Dermis microvascular lymphatic vessel endothelial cell (primary cell): ENCODE data around the gene GEN1. TPM values are rescaled to one million over a fixed set of nuclear protein-coding genes. Genes with fewer than 3 reads are reported as not detected.
"Not testable (repeated sequence)": the region's sequence is repeated elsewhere in the genome, so short reads cannot be mapped to it uniquely, and the experiment has no call there.

Experiments
- DNase-seq, 2 donors: peaks; one replicate each; pipeline versions ENCODE4 v3.0.0 to v3.0.0-alpha.2; 2010; ENCODE audit warnings: low read depth in 2 of 2
- total RNA-seq: library from RNA; depleted of rRNA; stranded (reverse); fragments of >200 nt; gene quantifications from 2 replicates; pipeline ENCODE4 v1.2.1, GENCODE V29; 2014

GEN1 gene
- total RNA-seq, 1 donor from 2014 or later, result 5.6 TPM

DNA sequence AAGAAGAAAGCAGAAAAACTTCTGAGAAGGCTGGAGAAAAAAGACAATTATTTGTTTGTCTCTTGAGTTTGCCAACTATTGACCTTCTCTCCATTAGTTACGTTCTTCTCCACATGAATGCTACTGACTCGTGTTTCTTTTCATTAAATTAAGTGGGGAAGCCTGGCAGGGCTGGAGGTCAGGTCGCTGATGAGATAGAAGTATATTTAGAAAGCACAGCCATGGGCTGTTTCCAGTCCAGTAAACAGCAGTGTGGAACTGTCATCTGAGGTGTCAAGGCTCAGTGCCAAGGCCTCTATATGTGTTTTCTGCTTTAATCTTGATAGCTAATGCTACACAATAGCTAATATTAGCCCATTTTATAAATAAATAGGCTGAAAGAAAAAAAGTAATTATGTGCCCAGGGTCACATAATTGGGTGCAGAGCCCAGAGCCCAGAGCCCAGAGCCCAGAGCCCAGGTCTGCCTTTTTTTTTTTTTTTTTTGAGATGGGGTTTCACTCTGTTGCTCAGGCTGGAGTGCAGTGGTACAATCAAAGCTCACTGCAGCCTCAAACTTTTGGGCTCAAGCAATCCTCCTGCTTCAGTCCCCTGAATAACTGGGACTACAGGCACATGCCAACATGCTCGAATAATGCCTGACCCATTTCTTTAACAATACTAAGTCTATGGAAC lies 68.6 kb downstream of the GEN1 start:
- no peak for DNase-seq

- DNase-seq, result not testable (repeated sequence)
These were observed 69.7 kb downstream of the GEN1 start for GRCh38 chr2:17823646-17824045.

- no peak for DNase-seq
These were observed 73.4 kb downstream of the GEN1 start for GRCh38 chr2:17827316-17827715.

DNA sequence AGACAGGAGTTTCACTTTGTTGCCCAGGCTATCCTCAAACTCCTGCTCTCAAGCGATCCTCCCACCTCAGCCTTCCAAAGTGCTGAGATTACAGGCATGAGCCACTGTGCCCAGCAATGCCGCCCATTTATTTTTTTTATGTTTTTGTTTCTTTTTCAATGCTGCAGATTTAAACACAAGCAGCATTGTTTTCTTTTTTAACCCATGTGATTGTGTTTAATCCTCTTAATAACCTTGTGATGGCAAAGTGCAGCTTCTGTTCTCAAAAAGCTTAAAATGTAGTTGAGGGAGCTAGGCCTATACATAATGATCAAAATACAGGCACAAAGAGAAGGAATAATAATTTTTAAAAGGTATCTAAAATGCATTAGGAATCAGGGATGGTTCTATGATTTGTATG lies 73.8 kb downstream of the GEN1 start:
- DNase-seq, result no peak

DNA sequence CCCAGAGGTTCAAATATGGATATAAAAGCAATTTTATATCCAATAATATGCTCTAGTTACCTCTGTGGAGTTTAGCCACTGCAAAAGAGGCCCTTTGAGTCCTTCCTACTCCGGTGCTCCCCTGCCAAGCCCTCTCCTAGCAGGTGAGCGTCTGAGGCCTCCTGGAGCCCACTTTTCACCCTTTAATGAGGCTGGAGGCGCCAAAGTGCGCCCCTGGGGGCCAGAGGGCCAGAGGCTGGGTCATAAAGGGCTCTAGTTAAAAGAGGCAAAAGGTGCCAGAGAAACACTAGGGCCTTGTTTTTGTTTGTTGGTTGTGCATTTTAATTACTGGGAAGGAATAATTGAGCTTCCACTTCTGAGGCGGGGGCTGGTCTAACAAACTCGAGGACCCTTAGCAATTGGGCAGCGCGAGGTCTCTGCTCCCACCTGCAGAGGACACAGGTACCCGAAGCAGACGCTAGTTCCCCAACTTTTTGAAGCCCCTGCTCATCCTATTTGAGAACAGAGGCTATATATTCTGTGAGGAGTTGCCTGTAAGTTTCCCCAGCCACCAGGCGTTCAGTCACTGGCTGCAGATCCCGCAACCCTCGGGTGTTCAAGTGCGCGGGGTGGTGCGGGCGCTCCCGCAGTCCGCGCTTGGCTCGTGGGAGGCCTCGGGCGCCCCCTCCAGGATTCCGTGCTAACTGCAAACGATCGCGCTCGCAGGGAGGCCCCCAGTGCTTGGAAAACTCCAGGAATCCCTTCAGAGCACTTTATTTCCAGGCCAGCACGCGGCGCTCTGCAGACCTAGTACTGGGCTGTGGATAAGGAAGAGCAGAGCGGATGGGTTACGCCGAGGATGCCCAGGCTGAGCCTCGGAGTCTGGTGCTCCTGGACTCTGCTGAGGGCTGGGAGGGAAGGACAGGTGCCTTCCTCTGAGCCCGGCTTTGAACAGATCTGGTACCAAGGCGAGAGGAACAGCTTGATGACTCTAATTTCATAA lies 76.4 kb downstream of the GEN1 start:
- DNase-seq, result peak; percentile 32 to 85

DNA sequence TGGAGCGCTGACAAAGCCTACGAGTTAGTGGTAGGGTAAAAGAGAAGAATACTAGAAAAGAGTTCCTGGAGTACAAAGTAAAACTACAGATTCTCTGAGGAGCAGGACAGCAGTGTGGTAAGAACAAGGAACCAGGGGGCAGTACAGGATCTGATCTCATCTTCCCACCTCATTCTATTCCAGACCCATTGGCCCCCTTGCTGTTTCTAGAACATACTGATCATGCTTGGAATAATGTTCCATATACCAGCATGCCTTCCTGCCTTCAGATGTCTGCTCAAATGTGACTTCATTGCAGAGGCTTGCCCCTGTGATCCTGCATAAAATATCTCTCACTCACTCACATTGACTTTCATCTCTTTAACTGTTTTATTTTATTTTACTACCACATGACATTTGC lies 81.6 kb downstream of the GEN1 start:
- DNase-seq, result no peak

Other genes with a start within 250 kb of the GEN1 start
- not detected in 2 replicates for gene RAD51AP2, start 235.7 kb upstream of the GEN1 start, total RNA-seq
- 0.13 TPM in 1 of 2 replicates, not detected in the other for gene VSNL1, start 213.4 kb upstream of the GEN1 start, total RNA-seq
- gene SMC6, start 328 bp upstream of the GEN1 start, total RNA-seq, result 13.1 and 14.0 TPM in 2 replicates
- not detected in 2 replicates for gene MSGN1, start 62.3 kb downstream of the GEN1 start, total RNA-seq
- 0.25 and 0.39 TPM in 2 replicates for gene KCNS3, start 124.5 kb downstream of the GEN1 start, total RNA-seq